ENCODE results near the gene SLC27A3. TPM values are rescaled to one million over a fixed set of nuclear protein-coding genes. Genes with fewer than 3 reads are reported as not detected.

The SLC27A3 gene
- total and polyA plus RNA-seq, 9 of the 15 experiments (the other 6 are each of a cell fraction or from before 2014, with no cell fraction given) = 0.57 to 5.2 (median 2.8) TPM

- TF ChIP-seq, protein P1, sequence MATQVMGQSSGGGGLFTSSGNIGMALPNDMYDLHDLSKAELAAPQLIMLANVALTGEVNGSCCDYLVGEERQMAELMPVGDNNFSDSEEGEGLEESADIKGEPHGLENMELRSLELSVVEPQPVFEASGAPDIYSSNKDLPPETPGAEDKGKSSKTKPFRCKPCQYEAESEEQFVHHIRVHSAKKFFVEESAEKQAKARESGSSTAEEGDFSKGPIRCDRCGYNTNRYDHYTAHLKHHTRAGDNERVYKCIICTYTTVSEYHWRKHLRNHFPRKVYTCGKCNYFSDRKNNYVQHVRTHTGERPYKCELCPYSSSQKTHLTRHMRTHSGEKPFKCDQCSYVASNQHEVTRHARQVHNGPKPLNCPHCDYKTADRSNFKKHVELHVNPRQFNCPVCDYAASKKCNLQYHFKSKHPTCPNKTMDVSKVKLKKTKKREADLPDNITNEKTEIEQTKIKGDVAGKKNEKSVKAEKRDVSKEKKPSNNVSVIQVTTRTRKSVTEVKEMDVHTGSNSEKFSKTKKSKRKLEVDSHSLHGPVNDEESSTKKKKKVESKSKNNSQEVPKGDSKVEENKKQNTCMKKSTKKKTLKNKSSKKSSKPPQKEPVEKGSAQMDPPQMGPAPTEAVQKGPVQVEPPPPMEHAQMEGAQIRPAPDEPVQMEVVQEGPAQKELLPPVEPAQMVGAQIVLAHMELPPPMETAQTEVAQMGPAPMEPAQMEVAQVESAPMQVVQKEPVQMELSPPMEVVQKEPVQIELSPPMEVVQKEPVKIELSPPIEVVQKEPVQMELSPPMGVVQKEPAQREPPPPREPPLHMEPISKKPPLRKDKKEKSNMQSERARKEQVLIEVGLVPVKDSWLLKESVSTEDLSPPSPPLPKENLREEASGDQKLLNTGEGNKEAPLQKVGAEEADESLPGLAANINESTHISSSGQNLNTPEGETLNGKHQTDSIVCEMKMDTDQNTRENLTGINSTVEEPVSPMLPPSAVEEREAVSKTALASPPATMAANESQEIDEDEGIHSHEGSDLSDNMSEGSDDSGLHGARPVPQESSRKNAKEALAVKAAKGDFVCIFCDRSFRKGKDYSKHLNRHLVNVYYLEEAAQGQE (IDR thresholded peaks at IDR 0.05; ENCODE audit: borderline replicate concordance) = peak; percentile 38; the same call in 1 of the 2 replicates
- TF ChIP-seq, protein P1 (CRISPR knock-in tag; IDR thresholded peaks at IDR 0.05; ENCODE audit: low read depth) = no peak
- TF ChIP-seq, protein P2, sequence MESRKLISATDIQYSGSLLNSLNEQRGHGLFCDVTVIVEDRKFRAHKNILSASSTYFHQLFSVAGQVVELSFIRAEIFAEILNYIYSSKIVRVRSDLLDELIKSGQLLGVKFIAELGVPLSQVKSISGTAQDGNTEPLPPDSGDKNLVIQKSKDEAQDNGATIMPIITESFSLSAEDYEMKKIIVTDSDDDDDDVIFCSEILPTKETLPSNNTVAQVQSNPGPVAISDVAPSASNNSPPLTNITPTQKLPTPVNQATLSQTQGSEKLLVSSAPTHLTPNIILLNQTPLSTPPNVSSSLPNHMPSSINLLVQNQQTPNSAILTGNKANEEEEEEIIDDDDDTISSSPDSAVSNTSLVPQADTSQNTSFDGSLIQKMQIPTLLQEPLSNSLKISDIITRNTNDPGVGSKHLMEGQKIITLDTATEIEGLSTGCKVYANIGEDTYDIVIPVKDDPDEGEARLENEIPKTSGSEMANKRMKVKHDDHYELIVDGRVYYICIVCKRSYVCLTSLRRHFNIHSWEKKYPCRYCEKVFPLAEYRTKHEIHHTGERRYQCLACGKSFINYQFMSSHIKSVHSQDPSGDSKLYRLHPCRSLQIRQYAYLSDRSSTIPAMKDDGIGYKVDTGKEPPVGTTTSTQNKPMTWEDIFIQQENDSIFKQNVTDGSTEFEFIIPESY (CRISPR knock-in tag; IDR thresholded peaks at IDR 0.05) = peak; percentile 32; the same call in 1 of the 2 replicates
- TF ChIP-seq, protein P3, sequence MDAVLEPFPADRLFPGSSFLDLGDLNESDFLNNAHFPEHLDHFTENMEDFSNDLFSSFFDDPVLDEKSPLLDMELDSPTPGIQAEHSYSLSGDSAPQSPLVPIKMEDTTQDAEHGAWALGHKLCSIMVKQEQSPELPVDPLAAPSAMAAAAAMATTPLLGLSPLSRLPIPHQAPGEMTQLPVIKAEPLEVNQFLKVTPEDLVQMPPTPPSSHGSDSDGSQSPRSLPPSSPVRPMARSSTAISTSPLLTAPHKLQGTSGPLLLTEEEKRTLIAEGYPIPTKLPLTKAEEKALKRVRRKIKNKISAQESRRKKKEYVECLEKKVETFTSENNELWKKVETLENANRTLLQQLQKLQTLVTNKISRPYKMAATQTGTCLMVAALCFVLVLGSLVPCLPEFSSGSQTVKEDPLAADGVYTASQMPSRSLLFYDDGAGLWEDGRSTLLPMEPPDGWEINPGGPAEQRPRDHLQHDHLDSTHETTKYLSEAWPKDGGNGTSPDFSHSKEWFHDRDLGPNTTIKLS (IDR thresholded peaks at IDR 0.05; ENCODE audit: borderline replicate concordance, low read depth) = no peak
- 0 out of 2 replicates have a peak, but pooled peaks have one; percentile 32 for TF ChIP-seq ZBTB1 (CRISPR knock-in tag; IDR thresholded peaks at IDR 0.05; ENCODE audit: borderline replicate concordance, low read depth)
- peak; percentile 52 for TF ChIP-seq SMC3 (conservative IDR thresholded peaks at IDR 0.05; ENCODE audit: insufficient read depth, low read depth, low read length)
- TF ChIP-seq SAFB2 (IDR thresholded peaks at IDR 0.05; ENCODE audit: borderline replicate concordance, low read depth, low read length, severe bottlenecking) = no peak
- no peak for TF ChIP-seq AFF4 (CRISPR knock-in tag; IDR thresholded peaks at IDR 0.05)
Measured at GRCh38 chr1:153771841-153772593, 3.2 kb upstream of the SLC27A3 start (continued).

Data from K562 (cell line).